HepG2 (cell line): Measurements from ENCODE around the gene SMAD3.

ENCODE experiments used
- ARNTL ChIP-seq: sonication (generic); formaldehyde crosslinking; IDR thresholded peaks from 2 replicates; pipeline ENCODE4 v1.4.0; 2020; ENCODE audit warnings: mild to moderate bottlenecking, missing genetic modification reagents
- CREB1 ChIP-seq, 2 experiments: fragments of 450-650 bp in 1 of 2; IDR thresholded peaks; 2 replicates each; pipeline ENCODE4 v1.6.1; 2016 to 2017; ENCODE audit warnings: control low read depth in 1 of 2, mild to moderate bottlenecking in 1 of 2, missing compliant biosample characterization in 1 of 2, missing genetic modification characterization in 1 of 2
- EZH2 ChIP-seq: conservative IDR thresholded peaks from 2 replicates; pipeline ENCODE4 v1.6.1; 2012; ENCODE audit warnings: mild to moderate bottlenecking, low read depth, low read length, moderate library complexity
- FOSL2 ChIP-seq: sonication (generic); formaldehyde crosslinking; IDR thresholded peaks from 2 replicates; pipeline ENCODE4 v1.4.0; 2020; ENCODE audit warnings: missing genetic modification reagents
- RNF2 ChIP-seq: fragments of 450-650 bp; conservative IDR thresholded peaks from 2 replicates; pipeline ENCODE4 v1.6.1; 2016; ENCODE audit warnings: low read depth
- ZBTB1 ChIP-seq: sonication (generic); formaldehyde crosslinking; IDR thresholded peaks from 2 replicates; pipeline ENCODE4 v1.4.0; 2020; ENCODE audit warnings: missing genetic modification reagents, borderline replicate concordance
- ZFP41 ChIP-seq: sonication (generic); formaldehyde crosslinking; IDR thresholded peaks from 2 replicates; pipeline ENCODE4 v1.4.0; 2020; ENCODE audit warnings: mild to moderate bottlenecking, missing genetic modification reagents, borderline replicate concordance
- ZNF138 ChIP-seq: sonication (generic); formaldehyde crosslinking; IDR thresholded peaks from 2 replicates; pipeline ENCODE4 v1.5.0; 2020; ENCODE audit warnings: mild to moderate bottlenecking, low read depth, missing genetic modification reagents
- ZNF205 ChIP-seq: IDR thresholded peaks from 2 replicates; pipeline ENCODE4 v1.6.1; 2018; ENCODE audit warnings: missing biosample characterization, missing genetic modification reagents
- ZNF263 ChIP-seq: sonication (generic); formaldehyde crosslinking; IDR thresholded peaks from 2 replicates; pipeline ENCODE4 v1.4.0; 2020; ENCODE audit warnings: missing genetic modification reagents
- ZNF761 ChIP-seq: sonication (generic); formaldehyde crosslinking; conservative IDR thresholded peaks from 2 replicates; pipeline ENCODE4 v1.4.0; 2020; ENCODE audit warnings: mild to moderate bottlenecking, missing genetic modification reagents
- TF ChIP-seq, protein P1 (sequence below): IDR thresholded peaks from 2 replicates; pipeline ENCODE4 v1.6.1; 2016
- TF ChIP-seq, protein P2 (sequence below): sonication (generic); formaldehyde crosslinking; IDR thresholded peaks from 2 replicates; pipeline ENCODE4 v1.4.0; 2020; ENCODE audit warnings: missing genetic modification reagents
- TF ChIP-seq, protein P3 (sequence below): sonication (generic); formaldehyde crosslinking; IDR thresholded peaks from 2 replicates; pipeline ENCODE4 v1.8.1; 2022; ENCODE audit warnings: low read depth, mild to moderate bottlenecking, missing genetic modification reagents

DNA sequence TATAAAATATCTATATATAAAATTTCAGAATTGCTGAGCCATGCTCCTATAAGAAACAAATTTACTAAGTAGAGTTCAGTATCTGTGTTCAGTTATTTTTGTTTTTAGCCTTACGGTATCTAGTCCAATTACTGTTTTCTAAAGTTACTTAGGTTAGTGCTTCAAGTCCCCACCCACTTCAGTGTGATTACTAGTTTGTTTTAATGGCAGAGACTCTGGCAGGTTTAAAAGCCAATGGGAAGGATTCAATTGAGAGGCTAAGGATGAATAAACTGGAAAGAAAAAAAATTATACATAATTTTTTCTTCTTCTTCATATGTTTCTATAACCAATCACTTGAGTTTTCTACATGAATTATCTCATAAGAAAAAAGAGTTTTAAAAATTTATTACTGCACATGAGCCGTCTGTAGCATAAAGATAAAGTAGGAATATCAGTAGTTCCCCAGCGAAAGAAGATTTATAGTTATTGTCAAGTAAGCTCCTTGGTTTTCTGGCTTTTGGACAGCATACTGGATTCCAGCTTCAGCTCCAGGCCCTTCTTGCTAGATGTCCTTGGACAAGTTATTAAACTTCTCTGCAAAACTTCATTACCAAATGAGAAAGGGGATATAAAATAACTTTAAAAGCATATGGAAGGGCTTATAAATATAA, 142.3 kb downstream of the SMAD3 start:
- no peak for TF ChIP-seq ZFP41 (CRISPR knock-in tag)
- TF ChIP-seq ZNF761 = no peak
- TF ChIP-seq, protein P1, sequence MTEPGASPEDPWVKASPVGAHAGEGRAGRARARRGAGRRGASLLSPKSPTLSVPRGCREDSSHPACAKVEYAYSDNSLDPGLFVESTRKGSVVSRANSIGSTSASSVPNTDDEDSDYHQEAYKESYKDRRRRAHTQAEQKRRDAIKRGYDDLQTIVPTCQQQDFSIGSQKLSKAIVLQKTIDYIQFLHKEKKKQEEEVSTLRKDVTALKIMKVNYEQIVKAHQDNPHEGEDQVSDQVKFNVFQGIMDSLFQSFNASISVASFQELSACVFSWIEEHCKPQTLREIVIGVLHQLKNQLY = no peak
- TF ChIP-seq FOSL2 (CRISPR knock-in tag) = no peak
- TF ChIP-seq, protein P2, sequence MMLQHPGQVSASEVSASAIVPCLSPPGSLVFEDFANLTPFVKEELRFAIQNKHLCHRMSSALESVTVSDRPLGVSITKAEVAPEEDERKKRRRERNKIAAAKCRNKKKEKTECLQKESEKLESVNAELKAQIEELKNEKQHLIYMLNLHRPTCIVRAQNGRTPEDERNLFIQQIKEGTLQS (CRISPR knock-in tag) = no peak
- no peak for TF ChIP-seq ARNTL
- no peak for TF ChIP-seq ZNF263 (CRISPR knock-in tag)
- TF ChIP-seq, protein P3, sequence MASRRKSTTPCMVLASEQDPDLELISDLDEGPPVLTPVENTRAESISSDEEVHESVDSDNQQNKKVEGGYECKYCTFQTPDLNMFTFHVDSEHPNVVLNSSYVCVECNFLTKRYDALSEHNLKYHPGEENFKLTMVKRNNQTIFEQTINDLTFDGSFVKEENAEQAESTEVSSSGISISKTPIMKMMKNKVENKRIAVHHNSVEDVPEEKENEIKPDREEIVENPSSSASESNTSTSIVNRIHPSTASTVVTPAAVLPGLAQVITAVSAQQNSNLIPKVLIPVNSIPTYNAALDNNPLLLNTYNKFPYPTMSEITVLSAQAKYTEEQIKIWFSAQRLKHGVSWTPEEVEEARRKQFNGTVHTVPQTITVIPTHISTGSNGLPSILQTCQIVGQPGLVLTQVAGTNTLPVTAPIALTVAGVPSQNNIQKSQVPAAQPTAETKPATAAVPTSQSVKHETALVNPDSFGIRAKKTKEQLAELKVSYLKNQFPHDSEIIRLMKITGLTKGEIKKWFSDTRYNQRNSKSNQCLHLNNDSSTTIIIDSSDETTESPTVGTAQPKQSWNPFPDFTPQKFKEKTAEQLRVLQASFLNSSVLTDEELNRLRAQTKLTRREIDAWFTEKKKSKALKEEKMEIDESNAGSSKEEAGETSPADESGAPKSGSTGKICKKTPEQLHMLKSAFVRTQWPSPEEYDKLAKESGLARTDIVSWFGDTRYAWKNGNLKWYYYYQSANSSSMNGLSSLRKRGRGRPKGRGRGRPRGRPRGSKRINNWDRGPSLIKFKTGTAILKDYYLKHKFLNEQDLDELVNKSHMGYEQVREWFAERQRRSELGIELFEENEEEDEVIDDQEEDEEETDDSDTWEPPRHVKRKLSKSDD = no peak
- TF ChIP-seq RNF2 = no peak
- TF ChIP-seq ZBTB1 (CRISPR knock-in tag) = no peak
- TF ChIP-seq ZNF205 = no peak
- no peak for TF ChIP-seq EZH2
- TF ChIP-seq CREB1 (IDR thresholded peaks at IDR 0.05) = no peak
- TF ChIP-seq CREB1 (CRISPR knock-in tag; IDR thresholded peaks at IDR 0.05) = no peak
- no peak for TF ChIP-seq ZNF138 (CRISPR knock-in tag)
